ENCODE data around the gene FCHSD2.
"Not testable (repeated sequence)": the region's sequence is repeated elsewhere in the genome, so short reads cannot be mapped to it uniquely, and the experiment has no call there.

The FCHSD2 gene

GRCh38 chr11:73132349-73132748 lies 9.8 kb downstream of the FCHSD2 start:
- H3K18ac ChIP-seq (ENCODE audit: low read length); H3K27me3 ChIP-seq (ENCODE audit: insufficient read depth, low read length, poor library complexity); H2BK120ac ChIP-seq (ENCODE audit: low read depth, low read length); H3K79me2 ChIP-seq (ENCODE audit: control insufficient read depth, insufficient read depth, low read length); H3K23ac ChIP-seq (ENCODE audit: low read length); H2AK5ac ChIP-seq (ENCODE audit: low read length); H3K4me3 ChIP-seq (ENCODE audit: low read length); H3K4me2 ChIP-seq (ENCODE audit: low read length); H2BK15ac ChIP-seq (replicated peaks; ENCODE audit: low read depth); H4K5ac ChIP-seq (ENCODE audit: low read length); H3K79me1 ChIP-seq (ENCODE audit: low read length); H4K8ac ChIP-seq (ENCODE audit: low read depth, low read length); H3K36me3 ChIP-seq (ENCODE audit: control insufficient read depth, insufficient read depth, low read length); DNase-seq; H3K9ac ChIP-seq (ENCODE audit: low read length); H3K4ac ChIP-seq (ENCODE audit: low read depth, low read length); H2BK5ac ChIP-seq (ENCODE audit: low read length); H3K4me1 ChIP-seq (ENCODE audit: control insufficient read depth, low read depth, low read length); H3K56ac ChIP-seq (ENCODE audit: low read length); H3K27ac ChIP-seq (ENCODE audit: low read depth, low read length): not testable (repeated sequence)
- WGBS (ENCODE audit: extremely low coverage, insufficient coverage, low lambda C conversion rate) = no CpG with 5 or more reads among the region's 2 CpGs

GRCh38 chr11:73130181-73130580 lies 11.9 kb downstream of the FCHSD2 start:
- no peak overlapping the region for H3K56ac ChIP-seq (ENCODE audit: low read length)
- no peak overlapping the region for H2BK120ac ChIP-seq (ENCODE audit: low read depth, low read length)
- H2BK5ac ChIP-seq (ENCODE audit: low read length) = no peak overlapping the region
- no peaks in the 10 kb centered on the region for H3K79me1 ChIP-seq (ENCODE audit: low read length)
- no peaks in the 10 kb centered on the region for H3K27me3 ChIP-seq (ENCODE audit: insufficient read depth, low read length, poor library complexity)
- no peak overlapping the region for H3K9ac ChIP-seq (ENCODE audit: low read length)
- no peak overlapping the region for H3K23ac ChIP-seq (ENCODE audit: low read length)
- H3K4ac ChIP-seq (ENCODE audit: low read depth, low read length) = no peak overlapping the region
- no peak overlapping the region for H3K4me3 ChIP-seq (ENCODE audit: low read length)
- no peaks in the 10 kb centered on the region for H3K36me3 ChIP-seq (ENCODE audit: control insufficient read depth, insufficient read depth, low read length)
- WGBS (ENCODE audit: extremely low coverage, insufficient coverage, low lambda C conversion rate) = no CpG with 5 or more reads among the region's 1 CpG
- H4K8ac ChIP-seq (ENCODE audit: low read depth, low read length) = no peak overlapping the region
- no peak overlapping the region for H3K4me2 ChIP-seq (ENCODE audit: low read length)
- DNase-seq = no peak
- H3K79me2 ChIP-seq (ENCODE audit: control insufficient read depth, insufficient read depth, low read length) = no peaks in the 10 kb centered on the region
- H3K18ac ChIP-seq (ENCODE audit: low read length) = no peak overlapping the region
- H3K27ac ChIP-seq (ENCODE audit: low read depth, low read length) = no peak overlapping the region
- no peak overlapping the region for H4K5ac ChIP-seq (ENCODE audit: low read length)
- H2AK5ac ChIP-seq (ENCODE audit: low read length) = no peak overlapping the region
- no peak overlapping the region for H2BK15ac ChIP-seq (replicated peaks; ENCODE audit: low read depth)
- H3K4me1 ChIP-seq (ENCODE audit: control insufficient read depth, low read depth, low read length) = no peaks in the 10 kb centered on the region

- Histone ChIP-seq H3K4me3 (ENCODE audit: low read length) (no peak overlapping the region), H3K4ac (ENCODE audit: low read depth, low read length) (no peak overlapping the region), H2BK5ac (ENCODE audit: low read length) (no peak overlapping the region), H4K8ac (ENCODE audit: low read depth, low read length) (no peak overlapping the region), H4K5ac (ENCODE audit: low read length) (no peak overlapping the region), H3K79me2 (ENCODE audit: control insufficient read depth, insufficient read depth, low read length) (no peaks in the 10 kb centered on the region), H3K4me1 (ENCODE audit: control insufficient read depth, low read depth, low read length) (no peaks in the 10 kb centered on the region), H3K9ac (ENCODE audit: low read length) (no peak overlapping the region), H3K79me1 (ENCODE audit: low read length) (no peaks in the 10 kb centered on the region), H3K23ac (ENCODE audit: low read length) (no peak overlapping the region), H2BK120ac (ENCODE audit: low read depth, low read length) (no peak overlapping the region), H2BK15ac (replicated peaks; ENCODE audit: low read depth) (no peak overlapping the region), H3K36me3 (ENCODE audit: control insufficient read depth, insufficient read depth, low read length) (no peaks in the 10 kb centered on the region), H3K4me2 (ENCODE audit: low read length) (no peak overlapping the region), H3K27me3 (ENCODE audit: insufficient read depth, low read length, poor library complexity) (no peaks in the 10 kb centered on the region), H3K18ac (ENCODE audit: low read length) (no peak overlapping the region), H2AK5ac (ENCODE audit: low read length) (no peak overlapping the region), H3K27ac (ENCODE audit: low read depth, low read length) (no peak overlapping the region), H3K56ac (ENCODE audit: low read length) (no peak overlapping the region)
- no CpG with 5 or more reads among the region's 10 CpGs for WGBS (ENCODE audit: extremely low coverage, insufficient coverage, low lambda C conversion rate)
- DNase-seq = no peak
Measured at GRCh38 chr11:73129198-73129597, 12.9 kb downstream of the FCHSD2 start.

- no peak overlapping the region for H3K4me2 ChIP-seq (ENCODE audit: low read length)
- H3K27ac ChIP-seq (ENCODE audit: low read depth, low read length) = no peak overlapping the region
- no peak overlapping the region for H2AK5ac ChIP-seq (ENCODE audit: low read length)
- no peaks in the 10 kb centered on the region for H3K36me3 ChIP-seq (ENCODE audit: control insufficient read depth, insufficient read depth, low read length)
- no peak for DNase-seq
- no peak overlapping the region for H3K18ac ChIP-seq (ENCODE audit: low read length)
- H4K8ac ChIP-seq (ENCODE audit: low read depth, low read length) = no peak overlapping the region
- no peak overlapping the region for H3K23ac ChIP-seq (ENCODE audit: low read length)
- no peaks in the 10 kb centered on the region for H3K79me2 ChIP-seq (ENCODE audit: control insufficient read depth, insufficient read depth, low read length)
- H3K56ac ChIP-seq (ENCODE audit: low read length) = no peak overlapping the region
- H3K79me1 ChIP-seq (ENCODE audit: low read length) = no peaks in the 10 kb centered on the region
- no peak overlapping the region for H3K4me3 ChIP-seq (ENCODE audit: low read length)
- H2BK120ac ChIP-seq (ENCODE audit: low read depth, low read length) = no peak overlapping the region
- H3K9ac ChIP-seq (ENCODE audit: low read length) = no peak overlapping the region
- no peak overlapping the region for H3K4ac ChIP-seq (ENCODE audit: low read depth, low read length)
- no peak overlapping the region for H4K5ac ChIP-seq (ENCODE audit: low read length)
- no peak overlapping the region for H2BK15ac ChIP-seq (replicated peaks; ENCODE audit: low read depth)
- no peaks in the 10 kb centered on the region for H3K27me3 ChIP-seq (ENCODE audit: insufficient read depth, low read length, poor library complexity)
- H3K4me1 ChIP-seq (ENCODE audit: control insufficient read depth, low read depth, low read length) = no peaks in the 10 kb centered on the region
- H2BK5ac ChIP-seq (ENCODE audit: low read length) = no peak overlapping the region
- no CpG with 5 or more reads among the region's 6 CpGs for WGBS (ENCODE audit: extremely low coverage, insufficient coverage, low lambda C conversion rate)
Measured at GRCh38 chr11:73126804-73127480, 15.2 kb downstream of the FCHSD2 start.

- H3K27me3 ChIP-seq (ENCODE audit: insufficient read depth, low read length, poor library complexity) = no peaks in the 10 kb centered on the region
- no peak overlapping the region for H2BK120ac ChIP-seq (ENCODE audit: low read depth, low read length)
- H3K56ac ChIP-seq (ENCODE audit: low read length) = no peak overlapping the region
- no peaks in the 10 kb centered on the region for H3K36me3 ChIP-seq (ENCODE audit: control insufficient read depth, insufficient read depth, low read length)
- H3K79me2 ChIP-seq (ENCODE audit: control insufficient read depth, insufficient read depth, low read length) = no peaks in the 10 kb centered on the region
- no peak overlapping the region for H4K8ac ChIP-seq (ENCODE audit: low read depth, low read length)
- H3K4ac ChIP-seq (ENCODE audit: low read depth, low read length) = no peak overlapping the region
- no peak overlapping the region for H3K18ac ChIP-seq (ENCODE audit: low read length)
- no peaks in the 10 kb centered on the region for H3K4me1 ChIP-seq (ENCODE audit: control insufficient read depth, low read depth, low read length)
- DNase-seq = no peak
- H3K4me3 ChIP-seq (ENCODE audit: low read length) = no peak overlapping the region
- H2BK15ac ChIP-seq (replicated peaks; ENCODE audit: low read depth) = no peak overlapping the region
- H3K79me1 ChIP-seq (ENCODE audit: low read length) = no peaks in the 10 kb centered on the region
- H3K9ac ChIP-seq (ENCODE audit: low read length) = no peak overlapping the region
- no peak overlapping the region for H3K27ac ChIP-seq (ENCODE audit: low read depth, low read length)
- no peak overlapping the region for H2BK5ac ChIP-seq (ENCODE audit: low read length)
- no peak overlapping the region for H4K5ac ChIP-seq (ENCODE audit: low read length)
- H2AK5ac ChIP-seq (ENCODE audit: low read length) = no peak overlapping the region
- H3K23ac ChIP-seq (ENCODE audit: low read length) = no peak overlapping the region
- H3K4me2 ChIP-seq (ENCODE audit: low read length) = no peak overlapping the region
Measured at GRCh38 chr11:73124800-73125199, 17.3 kb downstream of the FCHSD2 start.

- H4K8ac ChIP-seq (ENCODE audit: low read depth, low read length); H3K79me1 ChIP-seq (ENCODE audit: low read length); H3K79me2 ChIP-seq (ENCODE audit: control insufficient read depth, insufficient read depth, low read length); H3K56ac ChIP-seq (ENCODE audit: low read length); H3K4me3 ChIP-seq (ENCODE audit: low read length); H4K5ac ChIP-seq (ENCODE audit: low read length); H3K27ac ChIP-seq (ENCODE audit: low read depth, low read length); H2BK15ac ChIP-seq (replicated peaks; ENCODE audit: low read depth); H2BK120ac ChIP-seq (ENCODE audit: low read depth, low read length); H2BK5ac ChIP-seq (ENCODE audit: low read length); DNase-seq; H3K4me1 ChIP-seq (ENCODE audit: control insufficient read depth, low read depth, low read length); H3K9ac ChIP-seq (ENCODE audit: low read length); H3K4me2 ChIP-seq (ENCODE audit: low read length); H3K27me3 ChIP-seq (ENCODE audit: insufficient read depth, low read length, poor library complexity); H3K36me3 ChIP-seq (ENCODE audit: control insufficient read depth, insufficient read depth, low read length); H3K23ac ChIP-seq (ENCODE audit: low read length); H3K18ac ChIP-seq (ENCODE audit: low read length); H3K4ac ChIP-seq (ENCODE audit: low read depth, low read length); H2AK5ac ChIP-seq (ENCODE audit: low read length): not testable (repeated sequence)
- no CpG with 5 or more reads among the region's 4 CpGs for WGBS (ENCODE audit: extremely low coverage, insufficient coverage, low lambda C conversion rate)
Measured at GRCh38 chr11:73123892-73124291, 18.2 kb downstream of the FCHSD2 start.

Measured in mesendoderm (in vitro differentiated cells).